Erythroblast (primary cell): ENCODE data around the gene P3H2.

Source experiments
- GATA1 ChIP-seq: IDR thresholded peaks from 2 replicates; pipeline ENCODE4 v1.6.1; 2011; ENCODE audit warnings: low read depth, mild to moderate bottlenecking, control low read depth, low read length, moderate library complexity
- POLR2A ChIP-seq: IDR thresholded peaks from 2 replicates; pipeline ENCODE4 v1.6.1; 2011; ENCODE audit warnings: mild to moderate bottlenecking, low read length

GRCh38 chr3:189978753-189979152 is 141.9 kb downstream of the P3H2 start:
- TF ChIP-seq POLR2A (no peak), GATA1 (no peak)
